Measurements from ENCODE around the gene PLEKHA7.

DNA sequence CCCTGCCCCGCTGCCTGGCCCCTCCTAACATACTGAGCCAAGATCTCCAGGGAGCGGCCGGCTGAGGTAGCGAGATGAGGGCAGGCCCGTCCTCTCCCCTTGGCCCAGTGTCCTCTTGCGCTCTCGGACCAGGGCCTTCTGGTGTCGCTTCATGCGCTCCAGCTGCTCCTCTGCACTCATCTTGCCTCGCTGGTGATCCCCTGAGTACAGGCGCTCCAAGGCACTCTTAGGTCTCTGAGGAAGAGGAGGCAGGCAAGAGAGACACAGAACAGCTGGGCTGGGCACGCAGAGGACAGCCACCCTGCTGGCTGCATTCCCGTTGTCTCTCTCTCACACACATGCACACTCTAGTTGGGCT, 225.2 kb downstream of the PLEKHA7 start:
- TF ChIP-seq, protein P1, sequence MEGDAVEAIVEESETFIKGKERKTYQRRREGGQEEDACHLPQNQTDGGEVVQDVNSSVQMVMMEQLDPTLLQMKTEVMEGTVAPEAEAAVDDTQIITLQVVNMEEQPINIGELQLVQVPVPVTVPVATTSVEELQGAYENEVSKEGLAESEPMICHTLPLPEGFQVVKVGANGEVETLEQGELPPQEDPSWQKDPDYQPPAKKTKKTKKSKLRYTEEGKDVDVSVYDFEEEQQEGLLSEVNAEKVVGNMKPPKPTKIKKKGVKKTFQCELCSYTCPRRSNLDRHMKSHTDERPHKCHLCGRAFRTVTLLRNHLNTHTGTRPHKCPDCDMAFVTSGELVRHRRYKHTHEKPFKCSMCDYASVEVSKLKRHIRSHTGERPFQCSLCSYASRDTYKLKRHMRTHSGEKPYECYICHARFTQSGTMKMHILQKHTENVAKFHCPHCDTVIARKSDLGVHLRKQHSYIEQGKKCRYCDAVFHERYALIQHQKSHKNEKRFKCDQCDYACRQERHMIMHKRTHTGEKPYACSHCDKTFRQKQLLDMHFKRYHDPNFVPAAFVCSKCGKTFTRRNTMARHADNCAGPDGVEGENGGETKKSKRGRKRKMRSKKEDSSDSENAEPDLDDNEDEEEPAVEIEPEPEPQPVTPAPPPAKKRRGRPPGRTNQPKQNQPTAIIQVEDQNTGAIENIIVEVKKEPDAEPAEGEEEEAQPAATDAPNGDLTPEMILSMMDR (IDR thresholded peaks at IDR 0.05) = no peak
- TF ChIP-seq POLR2AphosphoS5 (IDR thresholded peaks at IDR 0.05) = no peak
- TF ChIP-seq POLR2A (IDR thresholded peaks at IDR 0.05) = no peak
